HepG2 (cell line): ENCODE measurements around the gene ZNF541. TPM values are rescaled to one million over a fixed set of nuclear protein-coding genes. Genes with fewer than 3 reads are reported as not detected.

Experiments used
- FLYWCH1 ChIP-seq: sonication (generic); formaldehyde crosslinking; IDR thresholded peaks from 2 replicates; pipeline ENCODE4 v1.8.1; 2023; ENCODE audit warnings: mild to moderate bottlenecking, missing genetic modification reagents
- HNF4A ChIP-seq: sonication (generic); formaldehyde crosslinking; IDR thresholded peaks from 2 replicates; pipeline ENCODE4 v1.4.0; 2020; ENCODE audit warnings: missing genetic modification reagents
- NRL ChIP-seq: sonication (generic); formaldehyde crosslinking; IDR thresholded peaks from 2 replicates; pipeline ENCODE4 v1.5.0; 2020; ENCODE audit warnings: missing genetic modification reagents, mild to moderate bottlenecking, moderate library complexity, borderline replicate concordance
- PBX3 ChIP-seq: sonication (generic); formaldehyde crosslinking; IDR thresholded peaks from 2 replicates; pipeline ENCODE4 v1.8.1; 2023; ENCODE audit warnings: missing genetic modification reagents, inconsistent platforms, borderline replicate concordance
- POGZ ChIP-seq: sonication (generic); formaldehyde crosslinking; IDR thresholded peaks from 2 replicates; pipeline ENCODE4 v1.4.0; 2020; ENCODE audit warnings: mild to moderate bottlenecking, missing genetic modification reagents
- RARA ChIP-seq: IDR thresholded peaks from 2 replicates; pipeline ENCODE4 v1.6.1; 2016; ENCODE audit warnings: missing genetic modification reagents, missing compliant biosample characterization
- REL ChIP-seq: sonication (generic); formaldehyde crosslinking; conservative IDR thresholded peaks from 2 replicates; pipeline ENCODE4 v1.8.0; 2022; ENCODE audit warnings: mild to moderate bottlenecking, missing genetic modification reagents, moderate library complexity
- SOX13 ChIP-seq, 3 experiments: fragments of 450-650 bp in 1 of 3; sonication (generic) in 1 of 3; formaldehyde crosslinking in 1 of 3; IDR thresholded peaks in 2 of 3; conservative IDR thresholded peaks in 1 of 3; 2 replicates each; pipeline versions ENCODE4 v1.5.0 to v1.6.1; 2016 to 2020; ENCODE audit warnings: antibody characterized with exemption in 1 of 3, mild to moderate bottlenecking in 1 of 3, missing compliant biosample characterization in 1 of 3, missing genetic modification reagents in 1 of 3, moderate library complexity in 1 of 3
- U2AF1 ChIP-seq: fragments of 200-400 bp; formaldehyde crosslinking; optimal IDR thresholded peaks from 2 replicates; pipeline ENCODE3; 2017; ENCODE audit warnings: mild to moderate bottlenecking, low read depth, low read length
- ZNF292 ChIP-seq: sonication (generic); formaldehyde crosslinking; IDR thresholded peaks from 2 replicates; pipeline ENCODE4 v1.8.1; 2022; ENCODE audit warnings: mild to moderate bottlenecking, low read depth, missing genetic modification reagents, borderline replicate concordance
- ZNF441 ChIP-seq: sonication (generic); formaldehyde crosslinking; IDR thresholded peaks from 2 replicates; pipeline ENCODE4 v1.7.0; 2021; ENCODE audit warnings: missing genetic modification reagents, borderline replicate concordance
- ZNF792 ChIP-seq: IDR thresholded peaks from 2 replicates; pipeline ENCODE4 v1.6.1; 2016
- polyA plus RNA-seq, 8 experiments: library from polyadenylated mRNA; depleted of rRNA in 3 of 8; stranded (reverse) in 7 of 8; unstranded in 1 of 8; fragments of >200 nt; fragmentation: Illumina TruSeq in 4 of 8; extraction: Trizol in 4 of 8; gene quantifications; 2 replicates each; pipeline versions ENCODE4 v1.2.1 to v1.2.3, GENCODE V29; 2011 to 2016; ENCODE audit warnings: low read depth in 4 of 8, missing spikeins in 1 of 8, mixed read lengths in 1 of 8; ENCODE audit not compliant: insufficient read depth in 1 of 8
- total RNA-seq, 5 experiments: library from RNA; depleted of rRNA; stranded (reverse); fragments of >200 nt; fragmentation: Illumina TruSeq; extraction: Trizol; gene quantifications; 2 replicates each; pipeline ENCODE4 v1.2.3, GENCODE V29; 2016; ENCODE audit warnings: low read depth in 1 of 5
- TF ChIP-seq, protein P1 (sequence below): sonication (generic); formaldehyde crosslinking; IDR thresholded peaks from 2 replicates; pipeline ENCODE4 v1.8.0; 2022; ENCODE audit warnings: low read depth, missing genetic modification reagents
- TF ChIP-seq, protein P2 (sequence below): IDR thresholded peaks from 2 replicates; pipeline ENCODE4 v1.6.1; 2016; ENCODE audit warnings: low read depth, borderline replicate concordance
- TF ChIP-seq, protein P3 (sequence below): sonication (generic); formaldehyde crosslinking; IDR thresholded peaks from 2 replicates; pipeline ENCODE4 v1.4.0; 2020; ENCODE audit warnings: missing genetic modification reagents
- TF ChIP-seq, protein P4 (sequence below): sonication (generic); formaldehyde crosslinking; IDR thresholded peaks from 2 replicates; pipeline ENCODE4 v1.4.0; 2020; ENCODE audit warnings: missing genetic modification reagents, borderline replicate concordance

The ZNF541 gene
- total and polyA plus RNA-seq, 2 of the 13 experiments (the other 11 are each of a cell fraction or from before 2014, with no cell fraction given), result 0.03 to 0.04 TPM

DNA sequence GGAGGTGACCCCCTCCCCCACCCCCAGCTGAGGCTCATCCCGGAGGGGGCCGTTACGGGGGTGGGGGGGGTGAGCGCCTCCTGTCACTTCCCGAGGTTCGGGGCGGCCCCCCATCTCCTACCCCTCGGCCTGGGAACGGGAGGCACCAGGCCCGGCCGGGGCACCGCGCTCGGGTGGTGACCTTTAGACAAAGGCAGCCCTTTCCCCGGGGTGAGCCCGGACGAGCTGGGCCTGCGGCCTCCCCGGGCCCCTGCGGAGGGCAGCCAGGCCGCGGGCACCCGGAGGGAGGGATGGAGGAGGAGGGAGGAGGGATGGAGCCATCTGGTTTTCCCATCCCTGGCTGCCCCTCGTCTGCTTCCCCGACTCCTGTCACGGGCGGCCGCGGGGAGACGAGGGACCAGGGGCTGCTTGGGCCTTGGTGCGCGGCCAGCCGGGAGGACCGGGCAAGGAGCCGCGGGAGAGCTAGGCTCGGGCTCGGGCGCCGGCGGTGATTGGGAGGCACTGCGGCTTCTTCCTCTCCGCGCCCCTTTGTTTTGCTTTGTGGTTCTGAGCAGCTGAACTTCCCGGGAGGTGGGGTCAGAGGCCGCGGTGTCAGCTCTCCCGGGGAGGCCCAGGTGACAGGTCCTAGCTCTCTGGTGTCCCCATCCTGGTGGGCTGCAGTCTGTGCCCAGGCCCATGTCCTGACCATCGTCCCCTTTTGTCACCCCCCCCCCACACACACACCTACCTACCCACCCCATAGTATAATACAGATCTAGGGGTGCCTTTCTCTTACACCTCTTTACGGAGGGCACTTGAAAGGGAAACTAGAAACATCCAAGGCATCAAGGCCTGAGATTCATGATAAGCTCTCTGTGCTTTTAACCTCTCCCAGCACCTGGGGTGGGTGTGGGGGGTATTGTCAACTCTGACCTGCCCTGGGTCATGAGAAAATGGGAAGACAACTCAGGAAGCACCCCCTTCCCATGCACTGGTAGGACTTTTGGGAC lies 37.3 kb upstream of the ZNF541 start (continued):
- TF ChIP-seq, protein P1, sequence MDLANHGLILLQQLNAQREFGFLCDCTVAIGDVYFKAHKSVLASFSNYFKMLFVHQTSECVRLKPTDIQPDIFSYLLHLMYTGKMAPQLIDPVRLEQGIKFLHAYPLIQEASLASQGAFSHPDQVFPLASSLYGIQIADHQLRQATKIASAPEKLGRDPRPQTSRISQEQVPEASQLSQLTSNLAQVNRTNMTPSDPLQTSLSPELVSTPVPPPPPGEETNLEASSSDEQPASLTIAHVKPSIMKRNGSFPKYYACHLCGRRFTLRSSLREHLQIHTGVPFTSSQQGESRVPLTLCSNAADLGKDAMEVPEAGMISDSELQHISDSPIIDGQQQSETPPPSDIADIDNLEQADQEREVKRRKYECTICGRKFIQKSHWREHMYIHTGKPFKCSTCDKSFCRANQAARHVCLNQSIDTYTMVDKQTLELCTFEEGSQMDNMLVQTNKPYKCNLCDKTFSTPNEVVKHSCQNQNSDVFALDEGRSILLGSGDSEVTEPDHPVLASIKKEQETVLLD (CRISPR knock-in tag), result no peak
- TF ChIP-seq U2AF1 (no peak), NRL (CRISPR knock-in tag) (peak; percentile 43; the same call in 1 of the 2 replicates), RARA (CRISPR knock-in tag) (no peak; the same call in 1 of the 2 replicates), PBX3 (CRISPR knock-in tag) (no peak), ZNF441 (CRISPR knock-in tag) (no peak), FLYWCH1 (CRISPR knock-in tag) (no peak), ZNF292 (no peak), ZNF792 (CRISPR knock-in tag) (no peak), HNF4A (no peak; the same call in 1 of the 2 replicates), SOX13 (IDR thresholded peaks at IDR 0.05) (no peak), SOX13 (CRISPR knock-in tag; conservative IDR thresholded peaks at IDR 0.05 in 1 of 2, IDR thresholded peaks at IDR 0.05 in 1 of 2) (no peak; a peak in 1 of 4 replicates), POGZ (0 out of 2 replicates have a peak, but pooled peaks have one; percentile 19), REL (CRISPR knock-in tag) (no peak)
- TF ChIP-seq, protein P2, sequence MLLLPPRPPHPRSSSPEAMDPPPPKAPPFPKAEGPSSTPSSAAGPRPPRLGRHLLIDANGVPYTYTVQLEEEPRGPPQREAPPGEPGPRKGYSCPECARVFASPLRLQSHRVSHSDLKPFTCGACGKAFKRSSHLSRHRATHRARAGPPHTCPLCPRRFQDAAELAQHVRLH (CRISPR knock-in tag), result 0 out of 2 replicates have a peak, but pooled peaks have one; percentile 63
- TF ChIP-seq, protein P3, sequence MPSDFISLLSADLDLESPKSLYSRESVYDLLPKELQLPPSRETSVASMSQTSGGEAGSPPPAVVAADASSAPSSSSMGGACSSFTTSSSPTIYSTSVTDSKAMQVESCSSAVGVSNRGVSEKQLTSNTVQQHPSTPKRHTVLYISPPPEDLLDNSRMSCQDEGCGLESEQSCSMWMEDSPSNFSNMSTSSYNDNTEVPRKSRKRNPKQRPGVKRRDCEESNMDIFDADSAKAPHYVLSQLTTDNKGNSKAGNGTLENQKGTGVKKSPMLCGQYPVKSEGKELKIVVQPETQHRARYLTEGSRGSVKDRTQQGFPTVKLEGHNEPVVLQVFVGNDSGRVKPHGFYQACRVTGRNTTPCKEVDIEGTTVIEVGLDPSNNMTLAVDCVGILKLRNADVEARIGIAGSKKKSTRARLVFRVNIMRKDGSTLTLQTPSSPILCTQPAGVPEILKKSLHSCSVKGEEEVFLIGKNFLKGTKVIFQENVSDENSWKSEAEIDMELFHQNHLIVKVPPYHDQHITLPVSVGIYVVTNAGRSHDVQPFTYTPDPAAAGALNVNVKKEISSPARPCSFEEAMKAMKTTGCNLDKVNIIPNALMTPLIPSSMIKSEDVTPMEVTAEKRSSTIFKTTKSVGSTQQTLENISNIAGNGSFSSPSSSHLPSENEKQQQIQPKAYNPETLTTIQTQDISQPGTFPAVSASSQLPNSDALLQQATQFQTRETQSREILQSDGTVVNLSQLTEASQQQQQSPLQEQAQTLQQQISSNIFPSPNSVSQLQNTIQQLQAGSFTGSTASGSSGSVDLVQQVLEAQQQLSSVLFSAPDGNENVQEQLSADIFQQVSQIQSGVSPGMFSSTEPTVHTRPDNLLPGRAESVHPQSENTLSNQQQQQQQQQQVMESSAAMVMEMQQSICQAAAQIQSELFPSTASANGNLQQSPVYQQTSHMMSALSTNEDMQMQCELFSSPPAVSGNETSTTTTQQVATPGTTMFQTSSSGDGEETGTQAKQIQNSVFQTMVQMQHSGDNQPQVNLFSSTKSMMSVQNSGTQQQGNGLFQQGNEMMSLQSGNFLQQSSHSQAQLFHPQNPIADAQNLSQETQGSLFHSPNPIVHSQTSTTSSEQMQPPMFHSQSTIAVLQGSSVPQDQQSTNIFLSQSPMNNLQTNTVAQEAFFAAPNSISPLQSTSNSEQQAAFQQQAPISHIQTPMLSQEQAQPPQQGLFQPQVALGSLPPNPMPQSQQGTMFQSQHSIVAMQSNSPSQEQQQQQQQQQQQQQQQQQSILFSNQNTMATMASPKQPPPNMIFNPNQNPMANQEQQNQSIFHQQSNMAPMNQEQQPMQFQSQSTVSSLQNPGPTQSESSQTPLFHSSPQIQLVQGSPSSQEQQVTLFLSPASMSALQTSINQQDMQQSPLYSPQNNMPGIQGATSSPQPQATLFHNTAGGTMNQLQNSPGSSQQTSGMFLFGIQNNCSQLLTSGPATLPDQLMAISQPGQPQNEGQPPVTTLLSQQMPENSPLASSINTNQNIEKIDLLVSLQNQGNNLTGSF (CRISPR knock-in tag), result no peak
- TF ChIP-seq, protein P4, sequence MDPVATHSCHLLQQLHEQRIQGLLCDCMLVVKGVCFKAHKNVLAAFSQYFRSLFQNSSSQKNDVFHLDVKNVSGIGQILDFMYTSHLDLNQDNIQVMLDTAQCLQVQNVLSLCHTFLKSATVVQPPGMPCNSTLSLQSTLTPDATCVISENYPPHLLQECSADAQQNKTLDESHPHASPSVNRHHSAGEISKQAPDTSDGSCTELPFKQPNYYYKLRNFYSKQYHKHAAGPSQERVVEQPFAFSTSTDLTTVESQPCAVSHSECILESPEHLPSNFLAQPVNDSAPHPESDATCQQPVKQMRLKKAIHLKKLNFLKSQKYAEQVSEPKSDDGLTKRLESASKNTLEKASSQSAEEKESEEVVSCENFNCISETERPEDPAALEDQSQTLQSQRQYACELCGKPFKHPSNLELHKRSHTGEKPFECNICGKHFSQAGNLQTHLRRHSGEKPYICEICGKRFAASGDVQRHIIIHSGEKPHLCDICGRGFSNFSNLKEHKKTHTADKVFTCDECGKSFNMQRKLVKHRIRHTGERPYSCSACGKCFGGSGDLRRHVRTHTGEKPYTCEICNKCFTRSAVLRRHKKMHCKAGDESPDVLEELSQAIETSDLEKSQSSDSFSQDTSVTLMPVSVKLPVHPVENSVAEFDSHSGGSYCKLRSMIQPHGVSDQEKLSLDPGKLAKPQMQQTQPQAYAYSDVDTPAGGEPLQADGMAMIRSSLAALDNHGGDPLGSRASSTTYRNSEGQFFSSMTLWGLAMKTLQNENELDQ, result no peak
